Activated CD4-positive, alpha-beta T cell treated with anti-CD3 and anti-CD28 coated beads for 4 hours (primary cell): Measurements from ENCODE around the gene AHR.

Experiments used
- DNase-seq, 2 donors: peaks; one replicate each; pipeline ENCODE4 v3.0.0-alpha.2; 2020

Gene AHR

DNA sequence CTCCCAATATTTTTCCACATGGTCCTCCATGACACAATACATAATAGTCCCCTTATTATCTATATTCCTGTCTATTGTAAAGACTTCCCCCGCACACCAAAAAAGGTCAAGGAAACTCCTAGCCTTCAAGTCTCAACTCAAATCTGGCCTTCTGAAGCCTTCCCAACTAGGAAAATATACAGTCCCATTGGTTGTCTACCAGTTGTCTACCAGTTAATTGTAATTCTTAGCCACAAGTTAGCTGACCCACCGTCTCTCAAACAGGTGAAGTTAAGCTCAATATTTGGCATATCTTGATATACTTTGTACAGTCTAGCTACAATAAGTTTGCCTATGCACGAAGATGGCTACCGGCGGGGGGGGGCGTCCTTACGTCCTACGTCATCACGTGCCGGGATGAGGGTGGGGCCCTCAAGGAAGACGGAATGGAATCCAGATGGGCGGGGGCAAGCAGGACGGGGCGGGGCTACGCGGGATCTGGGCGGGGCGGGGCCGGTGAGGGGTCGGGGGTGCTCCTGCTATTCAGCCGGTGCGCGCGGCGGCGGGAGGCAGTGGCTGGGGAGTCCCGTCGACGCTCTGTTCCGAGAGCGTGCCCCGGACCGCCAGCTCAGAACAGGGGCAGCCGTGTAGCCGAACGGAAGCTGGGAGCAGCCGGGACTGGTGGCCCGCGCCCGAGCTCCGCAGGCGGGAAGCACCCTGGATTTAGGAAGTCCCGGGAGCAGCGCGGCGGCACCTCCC is at the start of gene AHR:
Gene AHR, plus strand, starts transcription at position 551 of the 738 bp plus-strand sequence. CDS start 613 bp downstream, outside the sequence.
- peak; percentile 88 to 91 for DNase-seq

DNA sequence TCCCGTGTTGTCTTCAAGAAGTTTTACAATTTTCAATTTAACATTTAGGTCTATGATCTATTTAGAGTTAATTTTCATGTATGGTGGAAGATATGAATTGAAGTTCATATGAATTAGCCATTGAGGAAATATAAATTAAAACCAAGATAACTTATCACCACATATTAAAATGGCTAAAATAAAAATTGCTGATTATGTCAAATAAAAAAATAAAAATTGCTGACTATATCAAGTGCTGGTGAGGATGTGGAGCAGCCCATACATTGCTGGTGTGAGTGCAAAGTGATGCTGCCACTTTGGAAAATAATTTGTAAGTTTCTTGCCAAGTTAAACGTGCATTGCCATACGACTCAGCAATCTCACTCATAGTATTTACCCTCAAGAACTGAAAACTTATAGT is 44.6 kb upstream of the AHR start:
- DNase-seq = no peak

DNA sequence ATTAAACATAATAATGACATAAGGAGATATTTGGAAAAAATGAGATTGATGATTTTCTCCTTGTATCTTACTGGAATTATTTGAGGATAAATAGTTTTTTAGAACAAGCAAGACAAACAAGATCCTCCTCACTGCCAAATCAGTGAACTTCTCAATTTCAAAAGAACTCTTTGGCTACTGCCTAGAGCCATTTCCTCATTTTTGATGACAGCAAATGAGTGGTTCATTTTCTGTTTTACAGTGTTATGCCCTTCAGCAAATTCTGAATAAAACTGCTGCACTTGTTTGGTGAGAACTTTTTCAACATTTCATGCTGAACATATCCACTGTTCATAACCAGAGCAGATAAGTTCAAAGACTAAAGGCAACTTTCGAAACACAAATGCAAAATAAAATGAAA is 42.5 kb upstream of the AHR start:
- no peak for DNase-seq

DNA sequence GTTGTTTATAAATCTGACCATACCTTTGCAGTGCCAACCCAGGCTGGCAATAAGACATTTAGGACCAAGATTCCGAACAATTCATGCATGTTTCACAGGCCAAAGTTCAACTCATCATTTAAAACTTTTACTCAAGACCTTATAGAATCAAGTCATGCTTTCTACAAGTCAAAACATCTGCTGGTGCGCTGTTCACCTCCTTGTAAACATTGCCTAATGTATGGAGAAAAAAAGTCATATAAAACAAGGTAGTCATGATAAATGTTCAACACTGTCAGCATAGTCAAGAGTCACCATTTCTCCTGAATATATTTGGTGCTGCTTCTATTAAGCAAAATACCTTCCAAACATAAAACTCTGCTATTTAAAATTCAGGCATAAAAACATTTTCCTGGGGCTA is 42.1 kb upstream of the AHR start:
- no peak for DNase-seq

DNA sequence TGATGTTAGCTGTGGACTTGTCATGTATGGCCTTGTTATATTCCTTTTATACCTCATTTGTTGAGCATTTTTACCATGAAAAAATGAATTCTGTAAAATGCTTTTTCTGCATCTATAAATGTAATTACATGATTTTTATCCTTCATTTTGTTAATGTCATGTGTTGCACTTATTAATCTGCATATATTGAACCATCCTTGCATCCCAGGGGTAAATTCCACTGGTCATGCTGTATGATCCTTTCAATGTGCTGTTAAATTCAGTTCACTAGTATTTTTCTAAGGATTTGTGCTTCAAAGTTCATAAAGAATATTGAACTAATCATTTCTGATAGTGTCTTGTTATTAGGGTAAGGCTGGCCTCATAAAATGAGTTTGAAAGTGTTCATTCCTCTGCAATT is 31.9 kb upstream of the AHR start:
- DNase-seq = no peak

DNA sequence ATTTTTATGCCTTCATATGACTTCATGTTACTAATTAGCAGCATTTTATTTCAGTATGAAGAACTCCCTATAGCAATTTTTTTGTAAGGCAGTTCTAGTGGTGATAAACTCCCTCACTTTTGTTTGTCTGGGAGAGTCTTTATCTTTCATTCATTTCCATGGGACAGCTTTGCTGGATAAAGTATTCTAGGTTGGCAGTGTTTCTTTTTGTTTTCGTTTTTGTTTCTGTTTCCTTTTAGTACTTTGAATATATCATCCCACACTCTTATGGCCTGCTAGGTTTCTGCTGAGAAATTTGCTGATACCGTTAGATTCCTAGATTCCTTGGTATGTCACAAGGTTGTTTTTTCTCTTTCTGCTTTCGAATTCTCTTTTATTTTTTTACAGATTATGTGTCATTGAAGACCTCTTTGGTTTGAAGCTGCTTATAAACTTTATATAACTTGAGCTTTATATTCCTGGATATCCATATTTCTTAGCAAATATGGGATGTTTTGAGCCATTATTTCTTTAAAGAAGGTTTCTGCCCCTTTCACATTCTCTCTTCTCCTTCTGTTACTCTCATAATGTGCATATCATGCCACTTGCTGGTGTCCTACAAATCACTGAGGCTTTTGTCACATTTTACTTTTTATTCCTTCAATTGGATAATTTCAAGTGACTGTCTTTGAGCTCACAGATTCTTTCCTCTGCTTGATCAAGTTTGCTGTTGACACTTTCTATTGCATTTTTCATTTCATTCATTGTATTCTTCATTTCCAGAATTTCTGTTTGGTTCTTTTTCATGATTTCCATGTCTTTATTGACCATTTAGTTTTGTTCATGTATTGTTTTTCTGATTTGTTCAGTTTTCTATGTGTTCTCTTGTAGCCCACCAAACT is 28.9 kb upstream of the AHR start:
- no peak for DNase-seq

DNA sequence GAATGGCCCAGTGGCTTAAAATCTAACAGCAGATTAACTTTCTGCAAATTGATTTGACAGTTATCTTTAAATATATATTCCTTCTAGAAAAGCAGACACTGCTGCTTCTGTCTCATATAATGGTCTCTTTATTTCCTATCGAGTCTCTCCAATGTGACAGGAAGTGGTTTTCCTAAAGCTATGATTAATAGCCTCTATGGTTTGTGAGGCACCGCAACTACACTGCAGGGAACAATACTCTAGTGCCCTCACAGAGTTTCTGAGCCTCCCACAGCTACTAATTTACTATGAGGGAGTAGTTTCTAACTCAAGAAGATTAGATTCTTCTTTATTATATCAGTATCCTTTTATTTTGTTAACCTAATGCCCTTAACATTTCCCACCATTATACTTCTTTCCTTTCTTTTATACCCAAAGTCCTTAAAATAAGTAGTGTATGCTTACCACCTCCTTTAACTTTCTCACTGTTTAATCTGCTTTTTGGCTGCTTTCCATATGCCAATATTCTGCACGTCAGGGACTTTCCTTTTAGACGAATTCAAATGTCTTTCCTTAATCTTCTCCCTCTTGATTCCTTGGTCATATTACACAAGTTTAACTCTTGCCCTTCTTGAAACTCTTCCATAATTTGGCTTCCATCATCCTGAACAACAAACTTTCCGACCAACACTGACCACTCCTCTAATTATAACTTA is 23.8 kb upstream of the AHR start:
- DNase-seq = peak in 1 of 2 donors; percentile 13

DNA sequence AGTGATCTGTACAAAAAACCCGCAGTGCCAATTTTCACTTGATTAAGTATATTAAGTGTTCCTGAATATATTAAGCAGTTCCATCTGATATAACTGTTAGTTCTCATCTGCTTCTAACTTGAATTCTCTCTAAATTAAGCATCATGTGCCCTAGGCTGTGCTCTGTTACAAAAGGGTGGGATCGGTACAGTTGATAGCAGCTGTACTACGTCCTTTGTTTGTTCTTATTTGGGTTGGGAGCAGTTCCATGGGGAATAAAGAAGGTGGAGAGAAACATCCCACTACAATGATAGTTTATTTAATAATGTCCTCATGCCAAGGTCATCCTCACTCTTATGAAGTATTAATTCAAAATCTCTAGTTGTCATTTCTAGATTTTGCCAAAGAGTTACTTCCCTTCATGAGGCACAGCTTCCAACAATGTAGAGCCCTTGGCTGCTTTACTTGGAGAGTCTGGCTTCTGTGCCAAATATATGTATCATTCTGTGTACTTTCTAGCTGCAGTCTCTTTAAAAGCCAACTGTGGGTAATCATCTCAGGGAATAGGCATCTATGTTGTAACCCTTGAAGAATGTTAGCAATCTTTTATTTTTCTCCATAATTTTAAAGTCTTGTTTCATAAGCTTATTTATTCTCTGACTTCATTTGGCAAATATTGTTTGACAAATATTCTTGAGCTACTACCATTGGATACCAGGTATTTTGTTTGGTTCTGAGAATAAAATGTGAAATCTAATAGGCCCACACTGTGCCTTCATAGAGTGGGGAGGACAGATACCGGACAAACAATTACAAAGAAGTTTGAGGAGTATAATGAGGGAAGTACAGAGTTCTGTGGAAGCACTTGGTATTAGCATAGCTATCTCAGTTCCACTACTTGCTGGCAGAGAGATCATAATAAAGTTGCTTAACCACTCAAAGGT is 22.4 kb upstream of the AHR start:
- no peak for DNase-seq

DNA sequence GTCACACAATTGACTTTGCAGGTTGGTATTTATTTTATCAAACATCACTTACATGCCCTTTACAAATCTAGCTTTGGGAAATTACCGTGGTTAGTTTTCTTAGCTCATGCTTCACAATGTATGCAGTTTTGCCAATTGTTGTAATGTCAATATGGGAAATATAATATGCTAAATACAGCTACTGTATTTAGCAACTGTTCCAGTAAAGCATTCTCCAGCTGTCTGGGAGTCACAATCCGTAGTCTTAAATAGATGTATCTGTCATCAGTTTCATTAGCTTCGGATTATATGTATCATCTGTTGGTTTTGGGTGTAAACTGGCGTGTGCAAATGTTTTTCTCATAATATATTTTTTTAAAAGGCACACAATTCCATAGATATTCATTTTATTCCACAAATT is 19.4 kb upstream of the AHR start:
- DNase-seq = no peak

DNA sequence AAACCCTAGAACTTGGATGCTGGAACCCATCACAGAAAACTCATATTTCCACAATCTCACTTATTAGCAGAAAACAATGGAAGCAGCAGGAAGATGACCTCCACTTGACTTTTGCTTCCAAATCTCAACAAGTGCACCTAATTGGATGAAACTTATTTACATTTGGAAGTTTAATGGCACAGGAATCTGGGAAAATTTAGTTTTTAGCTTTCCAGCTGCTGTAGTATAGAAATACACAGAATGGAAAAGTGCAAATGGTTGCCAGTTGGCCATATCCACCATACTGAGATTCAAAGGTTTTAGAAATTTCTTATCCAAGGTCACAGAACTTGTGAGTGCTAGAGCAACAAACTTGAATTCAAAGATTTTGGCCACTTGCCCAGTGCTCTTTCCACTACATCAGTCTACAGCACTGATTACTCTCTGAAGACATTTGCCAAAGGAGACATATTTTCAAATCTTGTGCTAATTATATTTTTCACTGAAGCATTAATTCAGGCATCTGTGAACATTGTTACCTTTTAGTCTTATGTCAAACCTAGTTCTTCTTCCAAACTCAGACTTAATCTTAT is 9.3 kb upstream of the AHR start:
- no peak for DNase-seq

DNA sequence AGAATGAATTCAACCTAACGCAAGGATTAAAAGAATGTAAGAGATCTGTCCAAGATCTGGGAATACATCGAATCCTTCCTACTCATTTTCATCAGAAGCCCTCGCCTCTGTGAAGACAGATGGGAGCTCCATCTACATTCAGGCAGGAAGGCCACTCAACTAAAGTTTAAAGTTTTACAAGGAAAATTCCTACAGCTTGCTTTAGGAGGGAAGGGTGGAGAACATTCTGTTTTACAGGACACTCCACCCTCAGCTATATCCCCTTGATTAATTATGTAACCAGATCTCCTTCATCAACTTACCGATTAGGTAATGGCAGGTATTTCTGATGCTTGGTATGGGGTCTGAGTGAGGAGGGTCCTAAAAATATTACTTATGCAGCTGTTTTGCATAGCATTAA is 5.6 kb upstream of the AHR start:
- DNase-seq = no peak

DNA sequence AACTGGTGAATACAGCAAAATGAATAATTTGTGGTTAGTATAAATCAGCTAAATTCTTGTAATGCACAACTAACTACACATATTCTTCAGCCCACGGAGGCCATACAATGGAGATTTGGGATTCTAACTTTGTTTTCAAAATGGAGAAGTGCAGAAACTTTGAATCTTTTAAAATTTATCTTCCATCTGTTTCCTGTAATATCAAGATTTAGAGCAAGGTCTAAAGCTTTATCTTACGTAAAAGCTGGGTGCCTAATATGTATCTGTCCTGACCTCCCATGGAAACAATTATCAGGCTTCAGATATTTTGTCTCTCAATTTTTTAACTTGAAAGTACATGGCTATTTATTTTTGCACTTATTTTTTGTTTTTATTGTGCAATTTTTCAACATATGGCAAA is 5.0 kb upstream of the AHR start:
- no peak for DNase-seq

DNA sequence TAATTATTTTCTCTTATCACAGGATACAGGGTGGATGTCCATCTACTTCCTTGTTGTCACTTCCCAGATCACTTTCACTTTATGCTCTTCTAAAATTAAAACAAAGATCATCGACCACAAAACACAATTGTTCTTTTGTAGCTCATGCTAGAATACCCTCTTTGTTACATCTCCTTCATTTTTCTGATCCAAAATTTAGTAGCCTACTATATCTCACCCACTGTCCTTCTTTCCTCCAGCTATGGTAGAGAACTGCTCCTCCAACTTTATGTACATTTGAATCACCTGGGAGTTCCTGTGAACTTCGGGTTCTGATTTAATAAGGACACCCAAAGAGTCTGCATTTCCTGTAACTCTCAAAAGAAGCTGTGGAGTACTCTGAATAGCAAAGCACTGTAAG is 1.2 kb upstream of the AHR start:
- DNase-seq = no peak

DNA sequence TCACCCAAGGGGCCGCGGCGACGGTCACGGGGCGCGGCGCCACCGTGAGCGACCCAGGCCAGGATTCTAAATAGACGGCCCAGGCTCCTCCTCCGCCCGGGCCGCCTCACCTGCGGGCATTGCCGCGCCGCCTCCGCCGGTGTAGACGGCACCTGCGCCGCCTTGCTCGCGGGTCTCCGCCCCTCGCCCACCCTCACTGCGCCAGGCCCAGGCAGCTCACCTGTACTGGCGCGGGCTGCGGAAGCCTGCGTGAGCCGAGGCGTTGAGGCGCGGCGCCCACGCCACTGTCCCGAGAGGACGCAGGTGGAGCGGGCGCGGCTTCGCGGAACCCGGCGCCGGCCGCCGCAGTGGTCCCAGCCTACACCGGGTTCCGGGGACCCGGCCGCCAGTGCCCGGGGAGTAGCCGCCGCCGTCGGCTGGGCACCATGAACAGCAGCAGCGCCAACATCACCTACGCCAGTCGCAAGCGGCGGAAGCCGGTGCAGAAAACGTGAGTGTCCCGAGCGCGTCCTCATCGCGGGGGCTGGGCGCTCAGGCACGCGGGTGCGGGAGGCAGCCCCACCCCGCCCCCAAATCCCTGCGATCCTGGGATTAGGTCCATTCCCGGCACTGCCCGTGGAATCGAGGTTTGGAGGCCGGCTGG is 509 bp downstream of the AHR start:
- DNase-seq = peak; percentile 57 to 65

DNA sequence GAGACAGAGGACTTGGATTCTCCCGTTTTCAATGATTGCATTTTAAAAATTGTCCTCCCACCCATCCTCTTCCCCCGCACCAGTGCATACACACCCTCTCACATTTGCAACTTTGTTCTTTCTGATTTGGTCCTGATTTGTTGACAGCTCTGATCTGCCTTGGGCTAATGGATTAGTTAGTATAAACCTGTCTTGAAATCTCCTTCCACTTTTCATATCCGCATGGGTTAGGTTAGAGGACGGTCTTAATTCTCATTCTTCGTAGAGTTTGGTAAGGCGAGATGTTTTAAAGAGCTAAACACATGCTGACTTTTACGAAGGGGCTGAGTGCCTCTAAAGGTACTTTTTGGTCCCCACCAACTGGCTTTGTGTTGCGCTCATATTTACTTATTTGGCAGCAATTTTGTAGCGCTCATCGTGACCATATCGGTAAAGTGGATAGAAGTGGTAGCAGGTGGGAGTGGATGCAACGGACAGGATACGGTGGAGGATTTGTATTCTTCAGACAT is 1.1 kb downstream of the AHR start:
- peak; percentile 19 to 20 for DNase-seq

DNA sequence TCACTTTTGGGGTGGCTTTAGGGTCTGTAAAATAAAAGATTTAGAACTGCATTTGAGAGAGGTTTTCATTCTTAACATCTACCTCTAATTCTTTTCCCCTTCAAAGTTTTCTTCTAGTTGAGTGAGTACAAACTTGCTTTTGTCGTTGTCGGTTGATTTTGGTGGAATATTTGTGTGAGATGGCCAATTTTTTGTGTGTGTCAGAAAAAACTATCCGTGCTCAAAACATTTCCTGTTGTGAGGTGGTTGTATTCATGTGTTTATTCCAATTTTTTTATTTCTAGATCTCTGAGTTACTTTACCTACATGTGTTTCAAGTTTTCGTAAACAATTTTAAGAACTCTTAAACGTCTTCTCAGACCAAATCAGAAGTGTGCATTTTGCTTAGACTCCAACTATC is 1.6 kb downstream of the AHR start:
- DNase-seq = no peak

DNA sequence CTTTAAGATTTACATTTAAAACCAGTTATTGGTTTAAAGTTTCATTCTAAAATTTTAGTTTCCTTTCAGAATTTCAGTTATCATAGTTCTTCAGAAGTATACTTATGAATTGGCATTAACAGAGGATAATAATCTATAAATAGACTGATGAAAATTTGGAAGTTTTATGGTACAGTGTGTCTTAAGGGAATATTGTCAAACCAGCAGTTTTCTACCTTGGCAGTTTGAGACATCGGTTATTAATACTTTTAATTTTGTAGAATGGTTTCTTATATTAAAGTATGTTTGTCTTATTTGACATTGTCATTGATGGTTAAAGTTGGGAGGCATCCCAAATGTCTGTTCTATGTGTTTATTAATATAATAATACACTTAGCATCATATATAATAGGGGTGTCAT is 2.0 kb downstream of the AHR start:
- no peak for DNase-seq

DNA sequence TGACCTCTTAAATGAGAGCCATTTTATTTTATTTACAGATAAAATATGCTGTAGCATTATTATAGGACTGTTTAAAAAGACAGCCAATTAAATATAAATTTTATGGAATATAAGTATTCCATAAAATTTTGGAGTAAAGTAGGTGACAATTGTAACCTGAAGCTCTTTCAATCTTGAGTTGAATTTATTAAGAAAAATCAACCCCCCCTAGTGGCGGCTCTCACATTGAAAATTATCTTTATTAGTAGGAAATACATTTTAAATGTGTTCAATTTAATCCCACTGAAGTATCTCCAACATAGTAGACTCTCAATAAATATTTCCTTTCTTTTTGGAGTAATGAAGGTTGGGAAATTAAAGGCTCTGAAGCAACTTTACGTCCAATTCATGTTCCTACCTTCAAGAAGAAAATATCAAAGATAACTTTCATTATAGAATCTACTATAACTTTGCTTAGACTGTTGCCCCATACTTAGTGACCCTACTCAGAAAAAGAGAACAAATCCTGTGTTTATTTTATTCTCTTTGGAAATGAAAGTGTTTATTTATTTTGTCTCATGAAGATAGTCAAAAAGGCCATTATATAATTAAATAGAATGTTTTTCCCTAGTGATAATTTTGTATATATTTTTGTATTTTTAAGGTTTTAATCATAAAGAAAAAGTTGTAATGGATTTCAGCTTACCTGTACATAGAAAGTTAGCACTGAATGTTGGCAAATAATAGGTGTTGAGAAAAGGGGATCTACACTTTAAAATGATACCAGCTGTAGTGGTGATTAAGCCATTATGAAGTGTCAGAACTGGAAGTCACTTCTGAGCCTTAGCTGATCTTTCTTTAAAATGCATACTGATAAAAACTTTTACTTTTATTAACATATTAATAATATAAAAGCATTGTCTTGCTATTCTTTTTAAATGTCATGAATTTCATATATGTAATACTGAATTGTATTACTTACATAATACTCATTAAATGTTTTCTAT is 3.3 kb downstream of the AHR start:
- DNase-seq = peak; percentile 40 to 58

DNA sequence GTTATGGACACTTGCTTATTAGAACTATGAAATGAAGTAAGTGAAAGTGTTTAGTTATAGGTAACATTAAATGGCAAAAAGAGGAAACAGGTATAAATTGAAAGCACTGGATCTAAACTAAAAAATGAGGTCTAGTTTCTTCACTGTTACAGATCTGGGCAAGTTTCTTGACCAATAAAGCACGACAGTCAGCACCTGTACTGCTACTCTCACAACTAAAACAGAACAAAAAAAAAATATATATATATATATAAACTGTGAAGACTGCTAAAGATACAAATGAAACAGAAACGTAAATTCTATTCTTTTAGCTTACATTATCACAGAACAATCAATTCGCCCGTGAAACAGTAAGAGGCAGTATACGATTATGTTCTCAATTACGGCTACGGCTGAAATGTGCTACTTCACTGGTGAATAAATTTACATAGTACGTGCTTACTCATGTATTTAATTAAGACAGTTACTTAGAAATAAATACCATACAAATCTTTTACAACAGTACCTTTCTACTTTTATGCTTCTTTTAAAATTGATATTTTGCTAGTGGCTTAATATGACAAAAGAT is 4.2 kb downstream of the AHR start:
- peak in 1 of 2 donors; percentile 26 for DNase-seq

DNA sequence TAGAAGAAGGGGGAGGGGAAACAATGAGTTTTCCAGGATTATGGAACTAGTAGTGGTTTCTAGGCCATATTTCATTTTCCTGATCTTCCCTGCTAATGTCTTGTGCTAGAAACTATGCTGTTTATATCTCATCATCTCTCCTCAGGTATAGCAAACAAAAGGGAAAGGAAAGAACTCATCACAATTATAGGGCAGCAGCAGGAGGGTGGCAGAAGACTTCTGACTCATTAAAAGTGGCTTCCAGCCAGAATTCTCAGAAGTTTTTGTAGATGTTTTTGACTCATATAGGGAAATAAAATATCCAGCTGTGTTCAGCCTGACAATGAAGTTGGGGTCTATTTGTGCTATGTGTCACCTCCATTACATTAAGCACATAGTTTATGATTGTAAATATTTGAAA is 6.5 kb downstream of the AHR start:
- DNase-seq = peak; percentile 37 to 50
